Right cardiac atrium (tissue), 5 donors: ENCODE measurements around the gene GRB10. TPM values are rescaled to one million over a fixed set of nuclear protein-coding genes. Genes with fewer than 3 reads are reported as not detected.

Experiments
- ATAC-seq, 2 donors: fragments of 200-7000 bp; cut with Tn5 transposase; one replicate each; pipeline versions ENCODE4 v1.8.0 to v1.9.1; 2020; ENCODE audit warnings: moderate library complexity in 2 of 2, mild to moderate bottlenecking in 1 of 2
- DNase-seq, 3 donors: peaks; one replicate each; pipeline ENCODE4 v3.0.0-alpha.2; 2020
- H3K27ac ChIP-seq: one replicate; pipeline ENCODE4 v1.5.1; 2013; ENCODE audit warnings: mild to moderate bottlenecking, low read length, control low read depth, moderate library complexity
- H3K27me3 ChIP-seq: one replicate; pipeline ENCODE4 v1.6.1; 2013; ENCODE audit not compliant: control insufficient read depth, insufficient read depth
- H3K4me1 ChIP-seq: one replicate; pipeline ENCODE4 v1.6.1; 2013; ENCODE audit warnings: low read length; ENCODE audit not compliant: control insufficient read depth, insufficient read depth
- H3K4me3 ChIP-seq: one replicate; pipeline ENCODE4 v1.5.1; 2013; ENCODE audit warnings: low read length, control low read depth
- H3K9me3 ChIP-seq: one replicate; pipeline ENCODE4 v1.6.1; 2013; ENCODE audit warnings: low read length; ENCODE audit not compliant: control insufficient read depth
- WGBS: extraction: QIAGEN DNeasy Blood & Tissue Kit; methylation state at CpG from one replicate; pipeline ENCODE4 v1.1.7; 2013; 5-methylcytosine and 5-hydroxymethylcytosine counted together
- intact Hi-C, 4 donors: fragments of 100-400 bp; cut with DNase I; formaldehyde crosslinking; loops; one replicate each; pipeline versions ENCODE4 v1.11.0 to v1.14.0; 2022 to 2023
- polyA plus RNA-seq: library from polyadenylated mRNA; stranded (reverse); fragments of 200-250 nt; gene quantifications from one replicate; pipeline ENCODE4 v1.2.3, GENCODE V29; 2013
- total RNA-seq, 4 donors: library from RNA; stranded (reverse); fragmentation: NEBNext Ultra II Directional; extraction: Animal tissue kit (Norgen Biotek cat#: 25700); gene quantifications; one replicate each; pipeline ENCODE4 v1.2.1, GENCODE V29; 2021
- donor health status: healthy with polysubstance abuse.
- donor health status: DM: no; HTN: yes; CAD: no.
- donor health status: DM: no; HTN: no; CAD: no.
- donor health status: DM: no; HTN: yes; CAD: no; lungs with severe emphysema.
- donor health status: DM: yes; HTN: yes; CAD: no.

The GRB10 gene
- total and polyA plus RNA-seq, 5 donors: 35.2 to 86.0 (median 60.2) TPM

DNA sequence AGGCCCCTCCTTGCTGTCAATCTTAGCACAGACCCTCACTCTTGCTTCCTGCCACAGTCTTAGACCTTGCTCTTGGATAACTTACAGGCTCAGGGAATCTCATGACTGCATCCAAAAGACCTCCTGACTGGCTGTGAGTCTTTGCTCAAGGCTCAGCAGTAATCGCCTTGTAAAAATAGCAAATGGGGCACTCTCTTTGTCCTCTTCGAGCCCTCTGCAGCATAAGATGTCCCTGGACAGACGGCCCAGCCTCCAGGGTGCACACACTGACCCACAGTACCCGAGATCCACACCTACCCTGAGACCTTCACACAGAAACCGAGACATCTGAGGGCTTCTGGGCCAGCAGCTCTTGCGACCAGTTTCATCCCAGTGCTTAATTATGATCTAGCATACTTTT lies 151.6 kb downstream of the GRB10 start:
- ATAC-seq: peak; percentile 12 to 40

DNA sequence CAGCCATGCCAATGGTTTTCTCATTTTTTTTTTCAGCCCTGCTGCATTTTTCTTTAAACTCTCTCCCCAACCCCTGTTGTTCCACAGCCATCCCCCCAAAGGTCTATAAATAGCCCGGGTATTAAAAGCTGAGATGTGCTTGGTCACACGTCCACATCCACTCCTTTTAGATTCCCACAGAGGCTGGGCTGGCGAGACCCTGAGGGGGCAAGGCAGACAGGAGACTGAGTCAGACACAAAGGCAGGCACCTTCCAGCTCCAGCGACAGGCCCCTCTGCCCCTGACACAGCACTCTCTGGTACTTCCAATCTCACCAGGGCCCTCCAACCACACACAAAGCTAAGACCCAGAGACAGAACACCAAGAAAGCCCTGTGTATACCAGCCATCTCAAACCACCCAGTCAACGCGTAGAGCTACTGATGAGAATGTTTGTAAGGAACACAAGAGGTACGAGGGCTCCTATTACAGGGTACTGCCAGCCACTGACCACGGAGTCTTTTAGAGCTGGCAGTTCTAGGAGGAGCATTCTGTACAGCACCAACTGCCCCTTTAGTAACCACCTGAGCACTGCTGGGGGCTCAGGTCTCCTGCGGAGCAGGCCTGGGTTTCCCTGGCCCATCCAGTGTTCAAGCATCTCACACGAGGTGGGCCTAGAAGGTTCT lies 153.3 kb downstream of the GRB10 start:
- intact Hi-C loops: loop anchor here in 3 of 4 donors (5.0 to 10.0 kb wide), 2 partner anchors 38 to 455 kb away; no protein-coding TSS in a partner anchor
- no peaks in the 10 kb centered on the region for H3K27me3 ChIP-seq
- H3K9me3 ChIP-seq: no peaks in the 10 kb centered on the region
- no peak for DNase-seq
- 65% methylated on average over 10 of the region's 10 CpGs for WGBS
- H3K27ac ChIP-seq: peak overlapping the region; percentile 91
- peaks cover 25% of the 10 kb centered on the region for H3K4me1 ChIP-seq
- no peak overlapping the region for H3K4me3 ChIP-seq
- no peak for ATAC-seq

More for the DNA sequence above, 151.6 kb downstream of the GRB10 start:
- Histone ChIP-seq H3K4me3 (no peak overlapping the region), H3K27ac (peak overlapping the region; percentile 85), H3K27me3 (no peaks in the 10 kb centered on the region), H3K4me1 (peaks cover 25% of the 10 kb centered on the region), H3K9me3 (no peaks in the 10 kb centered on the region)
- DNase-seq: peak in 1 of 3 donors; percentile 33
- intact Hi-C loops: no loop called here
- 70% methylated on average over 6 of the region's 6 CpGs for WGBS

DNA sequence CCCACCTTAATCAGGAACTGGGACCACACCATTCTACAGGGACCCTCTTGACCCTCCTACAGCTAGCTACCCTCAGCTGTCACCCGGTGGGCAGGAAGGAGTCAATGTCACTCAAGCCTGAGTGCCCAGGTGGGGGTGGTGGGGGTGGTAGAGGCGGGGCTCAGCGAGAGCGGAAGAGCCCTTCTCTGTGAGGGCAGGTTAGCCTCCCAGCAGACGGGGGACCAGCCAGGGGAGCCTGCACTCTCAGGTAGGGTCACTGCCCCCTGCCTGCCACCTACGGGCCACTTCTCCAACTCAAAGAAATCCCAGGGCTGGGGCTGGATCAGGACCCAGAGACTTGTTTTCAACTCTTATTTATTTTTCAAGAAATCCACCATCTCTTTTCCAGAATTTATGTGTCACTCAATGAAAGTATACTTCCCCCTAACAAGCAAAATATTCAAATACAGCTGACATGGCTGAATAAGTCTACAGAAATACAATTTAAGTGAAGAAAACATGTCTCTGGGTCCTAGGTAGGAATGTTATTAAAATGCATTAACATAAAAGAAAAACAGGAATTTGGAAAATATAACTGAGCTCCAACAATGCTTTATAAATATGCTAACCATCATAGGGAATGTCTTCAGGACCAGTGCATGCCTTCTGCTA lies 154.1 kb downstream of the GRB10 start:
- WGBS: 71% methylated on average over 6 of the region's 6 CpGs
- H3K27me3 ChIP-seq: no peaks in the 10 kb centered on the region
- no peaks in the 10 kb centered on the region for H3K9me3 ChIP-seq
- no peak for DNase-seq
- ATAC-seq: no peak
- peak overlapping the region; percentile 43 for H3K27ac ChIP-seq
- intact Hi-C loops: loop anchor here in 3 of 4 donors (5.0 to 10.0 kb wide), 2 partner anchors 39 to 456 kb away; no protein-coding TSS in a partner anchor
- no peak overlapping the region for H3K4me3 ChIP-seq
- peaks cover 25% of the 10 kb centered on the region for H3K4me1 ChIP-seq

DNA sequence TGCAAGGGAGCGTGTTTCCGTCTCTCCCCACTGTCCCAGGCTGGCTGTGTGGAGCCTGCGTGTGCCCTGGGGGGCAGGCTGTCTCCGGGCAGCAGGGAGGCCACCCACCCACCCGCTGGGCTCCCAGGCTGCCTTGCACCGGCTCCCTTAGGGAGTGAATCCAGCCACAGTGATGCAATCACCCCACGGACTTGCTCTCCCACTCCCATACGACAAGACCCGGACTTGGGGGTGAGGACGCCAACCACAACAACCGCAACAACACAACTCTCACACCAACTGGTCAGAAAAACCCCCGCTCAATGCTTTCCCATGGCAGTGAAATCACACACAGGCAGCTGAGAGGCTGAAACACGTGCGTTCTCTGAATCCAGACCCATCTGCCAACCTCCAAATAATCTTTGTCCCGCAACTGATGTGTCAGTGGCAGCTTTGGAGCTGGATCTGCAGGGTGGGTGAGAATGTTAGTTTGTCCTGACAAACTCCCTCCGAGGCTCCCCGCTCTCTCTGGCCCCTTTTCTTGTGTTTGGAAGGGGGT lies 154.8 kb downstream of the GRB10 start:
- peaks cover 28% of the 10 kb centered on the region for H3K4me1 ChIP-seq
- 69% methylated on average over 17 of the region's 17 CpGs for WGBS

DNA sequence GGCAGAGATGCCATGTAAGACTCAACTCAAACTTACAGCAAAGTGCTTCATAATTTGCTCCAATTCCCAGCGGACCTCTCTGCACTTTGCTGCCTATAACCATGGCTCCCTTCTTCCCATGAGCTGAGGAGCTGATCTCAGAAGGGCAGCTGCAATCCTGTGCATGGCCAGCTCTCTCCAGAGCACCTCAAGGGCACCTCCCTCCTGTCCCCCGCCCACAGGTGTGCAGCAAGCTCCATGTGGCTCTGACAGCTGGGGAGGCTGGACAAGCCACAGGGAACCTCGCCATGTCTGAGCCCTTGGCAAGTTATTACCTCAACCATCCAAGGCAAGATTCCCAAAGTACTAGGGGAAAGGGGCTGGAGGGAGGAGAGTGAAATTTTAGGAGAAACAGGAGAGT lies 156.4 kb downstream of the GRB10 start:
- intact Hi-C loops: loop anchor here in 3 of 4 donors (5.0 to 10.0 kb wide), 2 partner anchors 41 to 459 kb away; no protein-coding TSS in a partner anchor

More for the DNA sequence above, 154.8 kb downstream of the GRB10 start:
- Histone ChIP-seq H3K4me3 (no peak overlapping the region), H3K27ac (peak overlapping the region; percentile 43), H3K9me3 (no peaks in the 10 kb centered on the region), H3K27me3 (no peaks in the 10 kb centered on the region)
- peak in 1 of 2 donors; percentile 14 for ATAC-seq
- intact Hi-C loops: loop anchor here in 3 of 4 donors (5.0 to 10.0 kb wide), 2 partner anchors 39 to 457 kb away; no protein-coding TSS in a partner anchor
- DNase-seq: no peak

DNA sequence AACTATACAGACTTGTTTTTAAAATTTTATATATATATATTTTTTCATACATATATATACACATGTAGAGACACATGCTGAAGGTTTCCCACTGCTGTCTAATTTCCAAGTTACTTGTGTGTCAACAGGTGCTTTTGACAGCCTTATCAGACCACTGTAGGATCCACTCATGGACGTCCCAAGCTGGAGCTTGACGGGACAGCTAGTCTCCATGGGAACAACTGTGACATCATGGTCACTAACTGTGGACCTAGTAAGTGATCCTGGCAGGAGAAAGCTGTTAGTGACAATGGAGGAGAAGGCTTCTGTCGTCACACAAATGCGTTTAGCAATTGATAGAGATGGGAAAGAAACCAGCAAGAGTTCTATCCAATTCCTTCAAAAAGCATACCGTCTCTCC lies 157.3 kb downstream of the GRB10 start:
- 56% methylated on average over 5 of the region's 5 CpGs for WGBS
- intact Hi-C loops: loop anchor here in 3 of 4 donors (5.0 to 10.0 kb wide), 2 partner anchors 42 to 459 kb away; no protein-coding TSS in a partner anchor
- DNase-seq (no peak), ATAC-seq (peak; percentile 80)
- peaks cover 21% of the 10 kb centered on the region for H3K4me1 ChIP-seq
- H3K9me3 ChIP-seq: no peaks in the 10 kb centered on the region
- no peaks in the 10 kb centered on the region for H3K27me3 ChIP-seq
- H3K27ac ChIP-seq: no peak overlapping the region
- H3K4me3 ChIP-seq: no peak overlapping the region

More for the DNA sequence above, 156.4 kb downstream of the GRB10 start:
- no peak overlapping the region for H3K27ac ChIP-seq
- 95% methylated on average over 3 of the region's 3 CpGs for WGBS
- no peak for ATAC-seq
- H3K4me1 ChIP-seq: peaks cover 26% of the 10 kb centered on the region
- H3K4me3 ChIP-seq: no peak overlapping the region
- H3K9me3 ChIP-seq: no peaks in the 10 kb centered on the region
- DNase-seq: no peak
- no peaks in the 10 kb centered on the region for H3K27me3 ChIP-seq

DNA sequence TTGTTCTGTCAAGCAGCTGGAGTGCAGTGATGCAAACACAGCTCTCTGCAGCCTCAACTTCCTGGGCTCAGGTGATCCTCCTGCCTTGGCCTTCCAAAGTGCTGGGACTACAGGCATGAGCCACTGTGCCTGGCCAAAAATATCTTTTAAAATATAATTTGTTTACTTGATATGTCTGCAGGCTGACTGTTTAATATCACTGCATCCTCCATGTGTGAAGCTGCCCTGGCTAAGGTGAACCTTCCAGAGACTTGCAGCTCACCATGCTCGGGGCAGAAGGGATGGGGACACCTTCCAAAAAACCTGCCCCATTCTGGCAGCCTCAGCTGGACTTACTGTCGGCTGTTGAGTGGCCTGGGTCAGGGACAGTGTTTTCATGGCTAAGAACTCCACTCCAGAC lies 159.9 kb downstream of the GRB10 start:
- Histone ChIP-seq H3K4me3 (no peak overlapping the region), H3K9me3 (no peaks in the 10 kb centered on the region), H3K27ac (peak overlapping the region; percentile 66), H3K27me3 (no peaks in the 10 kb centered on the region), H3K4me1 (peaks cover 11% of the 10 kb centered on the region)
- intact Hi-C loops: loop anchor here in 1 of 4 donors (10.0 kb wide), 1 partner anchor 462 kb away; no protein-coding TSS in a partner anchor
- WGBS: 61% methylated on average over 2 of the region's 2 CpGs
- DNase-seq (no peak), ATAC-seq (no peak)

DNA sequence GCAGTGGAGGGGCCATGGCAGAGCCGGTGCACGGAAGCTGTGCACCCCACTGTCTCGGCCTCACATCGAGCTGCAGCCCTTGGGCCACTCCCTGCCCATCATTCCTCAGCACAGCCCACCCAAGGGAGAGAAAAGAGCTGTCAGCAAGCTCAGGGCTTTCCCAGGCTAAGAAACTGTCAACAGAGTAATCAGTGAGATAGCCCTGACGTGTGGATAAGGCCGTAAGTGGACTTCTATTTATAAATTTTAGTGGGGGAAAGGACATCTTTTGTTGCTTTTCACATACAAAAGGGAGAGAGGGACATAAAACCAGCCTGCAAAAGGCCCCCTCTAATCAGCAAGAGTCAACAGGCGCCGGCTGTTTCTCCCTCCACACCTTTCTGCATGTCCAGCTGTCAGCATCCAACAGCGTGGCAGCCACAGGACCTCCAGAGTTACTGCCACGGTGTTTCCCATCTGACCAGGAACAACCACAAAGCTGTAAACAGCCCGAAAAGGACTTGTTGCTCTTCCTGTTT lies 160.7 kb downstream of the GRB10 start:
- ATAC-seq (peak; percentile 77 to 83), DNase-seq (peak; percentile 56 to 79 (median 78))
- peak overlapping the region; percentile 73 for H3K27ac ChIP-seq
- WGBS: 31% methylated on average over 11 of the region's 11 CpGs
- H3K27me3 ChIP-seq: no peaks in the 10 kb centered on the region
- H3K9me3 ChIP-seq: no peaks in the 10 kb centered on the region
- peaks cover 11% of the 10 kb centered on the region for H3K4me1 ChIP-seq
- intact Hi-C loops: loop anchor here in 1 of 4 donors (10.0 kb wide), 1 partner anchor 463 kb away; no protein-coding TSS in a partner anchor
- no peak overlapping the region for H3K4me3 ChIP-seq

DNA sequence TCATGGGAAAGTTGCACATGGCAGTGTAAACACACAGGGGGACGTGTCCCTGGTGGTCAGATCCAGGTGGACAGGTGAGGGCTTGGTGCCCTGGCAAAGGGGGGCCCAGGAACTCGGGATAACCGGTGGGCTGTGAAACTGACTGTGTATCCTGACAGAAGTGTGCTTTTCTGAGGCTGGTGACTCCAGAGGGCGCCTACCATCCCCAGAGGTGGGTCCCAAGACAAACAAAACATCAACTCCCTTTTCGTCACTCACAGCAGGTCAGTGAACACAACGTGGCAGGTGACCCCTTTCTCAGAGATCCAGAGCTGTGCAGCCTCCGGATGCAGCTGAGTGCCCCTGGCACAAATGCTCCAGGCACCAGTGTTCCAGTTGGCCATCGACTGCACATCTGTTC lies 161.5 kb downstream of the GRB10 start:
- intact Hi-C loops: loop anchor here in 1 of 4 donors (10.0 kb wide), 1 partner anchor 464 kb away; no protein-coding TSS in a partner anchor
- DNase-seq (no peak), ATAC-seq (no peak)
- Histone ChIP-seq H3K9me3 (no peaks in the 10 kb centered on the region), H3K4me1 (peaks cover 8% of the 10 kb centered on the region), H3K27ac (peak overlapping the region; percentile 8), H3K27me3 (no peaks in the 10 kb centered on the region), H3K4me3 (no peak overlapping the region)
- 65% methylated on average over 8 of the region's 8 CpGs for WGBS

DNA sequence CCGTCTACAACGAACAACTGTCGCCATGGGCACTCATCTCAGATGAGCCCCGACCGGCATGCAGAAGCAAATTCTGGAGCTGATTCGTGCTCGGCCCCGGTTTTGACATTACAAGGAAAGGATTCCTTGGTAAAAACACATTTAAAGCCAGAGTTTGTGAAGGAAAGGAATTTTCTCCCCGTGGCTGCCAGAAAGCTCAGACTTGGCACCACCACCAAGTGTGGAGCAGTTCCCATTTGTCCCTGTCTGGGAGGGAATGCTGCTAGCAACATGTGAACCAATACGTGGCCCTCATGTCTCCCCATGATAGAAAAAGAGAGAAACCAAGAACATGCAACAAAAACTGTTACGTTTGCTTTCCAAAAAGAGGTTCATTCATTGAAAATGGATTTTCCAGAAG lies 162.3 kb downstream of the GRB10 start:
- Histone ChIP-seq H3K27me3 (no peaks in the 10 kb centered on the region), H3K4me3 (no peak overlapping the region), H3K4me1 (peaks cover 7% of the 10 kb centered on the region), H3K27ac (no peak overlapping the region), H3K9me3 (no peaks in the 10 kb centered on the region)
- 44% methylated on average over 11 of the region's 11 CpGs for WGBS
- peak; percentile 16 to 39 for ATAC-seq
- peak; percentile 49 to 75 (median 74) for DNase-seq
- intact Hi-C loops: loop anchor here in 1 of 4 donors (10.0 kb wide), 1 partner anchor 464 kb away; no protein-coding TSS in a partner anchor
